Astrocyte of the spinal cord (primary cell): ENCODE results near the gene FXYD7.

Experiments
- DNase-seq: peaks from one replicate; pipeline ENCODE4 v3.0.0; 2011; ENCODE audit warnings: low read depth, low spot score
- H3K4me3 ChIP-seq: 2 replicates; pipeline ENCODE4 v1.5.1; 2011; ENCODE audit warnings: low read depth, mild to moderate bottlenecking, low read length, moderate library complexity
- CTCF ChIP-seq: IDR thresholded peaks from 2 replicates; pipeline ENCODE4 v1.5.1; 2012; ENCODE audit warnings: low read depth, mild to moderate bottlenecking, low read length, inconsistent platforms
- in situ Hi-C: cut with HindIII; loops from 2 replicates; pipeline ENCODE4 v1.10.0; 2017; ENCODE audit warnings: low sequenced_read_pairs

The FXYD7 gene

GRCh38 chr19:35117116-35117515 lies 25.9 kb upstream of the FXYD7 start:
- DNase-seq = no peak
- TF ChIP-seq CTCF = no peak
- no peak overlapping the region for H3K4me3 ChIP-seq
- in situ Hi-C loops = no loop called here

GRCh38 chr19:35117799-35118198 lies 25.3 kb upstream of the FXYD7 start:
- H3K4me3 ChIP-seq = no peak overlapping the region
- DNase-seq = no peak
- in situ Hi-C loops = no loop called here
- TF ChIP-seq CTCF = no peak

- H3K4me3 ChIP-seq = no peak overlapping the region
- in situ Hi-C loops = no loop called here
- no peak for TF ChIP-seq CTCF
- DNase-seq = no peak
Observed at GRCh38 chr19:35118268-35119020, 24.6 kb upstream of the FXYD7 start.

- no peak overlapping the region for H3K4me3 ChIP-seq
- in situ Hi-C loops = no loop called here
- DNase-seq = no peak
- no peak for TF ChIP-seq CTCF
Observed at GRCh38 chr19:35119091-35119490, 24.0 kb upstream of the FXYD7 start.

GRCh38 chr19:35119578-35120155 lies 23.4 kb upstream of the FXYD7 start:
- no peak for TF ChIP-seq CTCF
- no peak for DNase-seq
- in situ Hi-C loops = no loop called here
- no peak overlapping the region for H3K4me3 ChIP-seq

GRCh38 chr19:35120492-35120891 lies 22.6 kb upstream of the FXYD7 start:
- in situ Hi-C loops = no loop called here
- no peak overlapping the region for H3K4me3 ChIP-seq
- peak; percentile 59 for DNase-seq

More at GRCh38 chr19:35120492-35120891, 22.6 kb upstream of the FXYD7 start:
- no peak for TF ChIP-seq CTCF
